ENCODE measurements around the gene C5orf24. TPM values are rescaled to one million over a fixed set of nuclear protein-coding genes. Genes with fewer than 3 reads are reported as not detected.
"Not testable (repeated sequence)": the region's sequence is repeated elsewhere in the genome, so short reads cannot be mapped to it uniquely, and the experiment has no call there.

The C5orf24 gene
- total RNA-seq, 5 donors from 2014 or later (not counting 1 experiment from before 2014, with no cell fraction given) = 23.0 to 34.9 (median 29.0) TPM

- Histone ChIP-seq H3K27ac (ENCODE audit: low read length) (no peak overlapping the region), H3K4me3 (ENCODE audit: control insufficient read depth in 1 of 2, extremely low read depth in 1 of 2, low read length in 1 of 2) (no peak overlapping the region), H3K9me3 (no peaks in the 10 kb centered on the region), H3K36me3 (ENCODE audit: control insufficient read depth in 2 of 2, extremely low read depth in 1 of 2, insufficient read depth in 1 of 2, low read length in 1 of 2) (peaks cover 5 to 34% of the 10 kb centered on the region in 2 donors), H3K27me3 (replicated peaks in 1 of 2; ENCODE audit: control insufficient read depth in 2 of 2, extremely low read depth in 1 of 2, insufficient read depth in 2 of 2, low read length in 1 of 2) (no peaks in the 10 kb centered on the region), H3K4me1 (ENCODE audit: control insufficient read depth in 1 of 2, extremely low read depth in 1 of 2, insufficient read depth in 2 of 2, low read length in 2 of 2) (no peaks in the 10 kb centered on the region)
- ChIA-PET POLR2A (interaction anchor here in 1 of 2 donors (0.6 kb wide), 1 partner anchor 172 kb away, joined by 4 read pairs; no protein-coding TSS in a partner anchor), CTCF (no interaction called here)
- Mint-ChIP-seq H3K9me3 (no peaks in the 10 kb centered on the region), H3K36me3 (peaks cover 31% of the 10 kb centered on the region), H3K4me3 (no peak overlapping the region), H3K4me1 (no peaks in the 10 kb centered on the region), H3K27ac (no peak overlapping the region), H3K27me3 (no peaks in the 10 kb centered on the region)
- no peak for DNase-seq
- WGBS (ENCODE audit: insufficient coverage) = no CpG with 5 or more reads among the region's 2 CpGs
- no peak for ATAC-seq (replicated peaks in 1 of 4)
These were observed 10.1 kb upstream of the C5orf24 start for GRCh38 chr5:134835623-134836022.

- Histone ChIP-seq H3K4me3 (ENCODE audit: control insufficient read depth in 1 of 2, extremely low read depth in 1 of 2, low read length in 1 of 2) (no peak overlapping the region), H3K4me1 (ENCODE audit: control insufficient read depth in 1 of 2, extremely low read depth in 1 of 2, insufficient read depth in 2 of 2, low read length in 2 of 2) (no peaks in the 10 kb centered on the region), H3K9me3 (no peaks in the 10 kb centered on the region), H3K27me3 (replicated peaks in 1 of 2; ENCODE audit: control insufficient read depth in 2 of 2, extremely low read depth in 1 of 2, insufficient read depth in 2 of 2, low read length in 1 of 2) (no peaks in the 10 kb centered on the region), H3K36me3 (ENCODE audit: control insufficient read depth in 2 of 2, extremely low read depth in 1 of 2, insufficient read depth in 1 of 2, low read length in 1 of 2) (peaks cover 5 to 34% of the 10 kb centered on the region in 2 donors), H3K27ac (ENCODE audit: low read length) (no peak overlapping the region)
- H3K36me3 Mint-ChIP-seq = peaks cover 31% of the 10 kb centered on the region
- H3K4me1 Mint-ChIP-seq = no peaks in the 10 kb centered on the region
- no peaks in the 10 kb centered on the region for H3K9me3 Mint-ChIP-seq
- no peak overlapping the region for H3K27ac Mint-ChIP-seq
- H3K4me3 Mint-ChIP-seq = no peak overlapping the region
- POLR2A ChIA-PET = interaction anchor here (0.6 kb wide), 4 partner anchors 10 to 126 kb away, joined by 3 to 5 read pairs (median 4); no protein-coding TSS in a partner anchor
- no CpG with 5 or more reads among the region's 3 CpGs for WGBS (ENCODE audit: insufficient coverage)
- CTCF ChIA-PET = interaction anchor here (0.6 to 0.7 kb wide), 4 partner anchors 15 to 551 kb away, joined by 3 to 7 read pairs (median 4); partner anchors contain the start of gene PCBD2 (in 1 of the 2)
- no peak for ATAC-seq (replicated peaks in 1 of 4)
- no peaks in the 10 kb centered on the region for H3K27me3 Mint-ChIP-seq
- no peak for DNase-seq
These were observed 8.1 kb upstream of the C5orf24 start for GRCh38 chr5:134837530-134838181.

- H3K27ac ChIP-seq (ENCODE audit: low read length); H3K4me3 Mint-ChIP-seq; H3K4me3 ChIP-seq (ENCODE audit: control insufficient read depth in 1 of 2, extremely low read depth in 1 of 2, low read length in 1 of 2); H3K9me3 Mint-ChIP-seq; H3K9me3 ChIP-seq; H3K27me3 Mint-ChIP-seq; H3K4me1 ChIP-seq (ENCODE audit: control insufficient read depth in 1 of 2, extremely low read depth in 1 of 2, insufficient read depth in 2 of 2, low read length in 2 of 2); POLR2A ChIA-PET; ATAC-seq (replicated peaks in 1 of 4); H3K27me3 ChIP-seq (replicated peaks in 1 of 2; ENCODE audit: control insufficient read depth in 2 of 2, extremely low read depth in 1 of 2, insufficient read depth in 2 of 2, low read length in 1 of 2); H3K27ac Mint-ChIP-seq; DNase-seq; H3K4me1 Mint-ChIP-seq: not testable (repeated sequence)
- CTCF ChIA-PET = interaction anchor here in 1 of 2 donors (0.6 kb wide), 1 partner anchor 67 kb away, joined by 3 read pairs; the partner anchor contains the start of gene PCBD2
- peaks cover 28% of the 10 kb centered on the region for H3K36me3 Mint-ChIP-seq
- peaks cover 5 to 28% of the 10 kb centered on the region in 2 donors for H3K36me3 ChIP-seq (ENCODE audit: control insufficient read depth in 2 of 2, extremely low read depth in 1 of 2, insufficient read depth in 1 of 2, low read length in 1 of 2)
- 97% methylated on average over 9 of the region's 9 CpGs for WGBS (ENCODE audit: insufficient coverage)
These were observed 7.4 kb upstream of the C5orf24 start for GRCh38 chr5:134838361-134838760.

GRCh38 chr5:134840811-134841210 lies 5.0 kb upstream of the C5orf24 start:
- Histone ChIP-seq H3K9me3 (no peaks in the 10 kb centered on the region), H3K4me1 (ENCODE audit: control insufficient read depth in 1 of 2, extremely low read depth in 1 of 2, insufficient read depth in 2 of 2, low read length in 2 of 2) (peaks cover 4 to 10% of the 10 kb centered on the region in 2 experiments), H3K4me3 (ENCODE audit: control insufficient read depth in 1 of 2, extremely low read depth in 1 of 2, low read length in 1 of 2) (no peak overlapping the region), H3K27me3 (replicated peaks in 1 of 2; ENCODE audit: control insufficient read depth in 2 of 2, extremely low read depth in 1 of 2, insufficient read depth in 2 of 2, low read length in 1 of 2) (no peaks in the 10 kb centered on the region), H3K36me3 (ENCODE audit: control insufficient read depth in 2 of 2, extremely low read depth in 1 of 2, insufficient read depth in 1 of 2, low read length in 1 of 2) (peaks cover 5 to 15% of the 10 kb centered on the region in 2 donors), H3K27ac (ENCODE audit: low read length) (no peak overlapping the region)
- DNase-seq (no peak), ATAC-seq (replicated peaks in 1 of 4) (no peak)
- Mint-ChIP-seq H3K36me3 (peaks cover 23% of the 10 kb centered on the region), H3K4me1 (peaks cover 9% of the 10 kb centered on the region in 3 donors), H3K4me3 (no peak overlapping the region), H3K27ac (peak overlapping the region in 1 of 2 donors; percentile 16), H3K9me3 (no peaks in the 10 kb centered on the region), H3K27me3 (no peaks in the 10 kb centered on the region)
- CTCF ChIA-PET = interaction anchor here in 1 of 2 donors (0.6 kb wide), 1 partner anchor 141 kb away, joined by 4 read pairs; no protein-coding TSS in a partner anchor
- 100% methylated on average over 1 of the region's 3 CpGs for WGBS (ENCODE audit: insufficient coverage)
- POLR2A ChIA-PET = no interaction called here

GRCh38 chr5:134844252-134844651 lies 1.5 kb upstream of the C5orf24 start:
- H3K9me3 Mint-ChIP-seq = no peaks in the 10 kb centered on the region
- H3K4me3 Mint-ChIP-seq = no peak overlapping the region
- H3K27ac ChIP-seq (ENCODE audit: low read length) = no peak overlapping the region
- ATAC-seq (replicated peaks in 1 of 4) (no peak), DNase-seq (no peak)
- H3K4me1 Mint-ChIP-seq = peaks cover 23 to 28% (median 25%) of the 10 kb centered on the region in 3 donors
- no peaks in the 10 kb centered on the region for H3K27me3 ChIP-seq (replicated peaks in 1 of 2; ENCODE audit: control insufficient read depth in 2 of 2, extremely low read depth in 1 of 2, insufficient read depth in 2 of 2, low read length in 1 of 2)
- peaks cover 0 to 18% of the 10 kb centered on the region in 2 donors for H3K36me3 ChIP-seq (ENCODE audit: control insufficient read depth in 2 of 2, extremely low read depth in 1 of 2, insufficient read depth in 1 of 2, low read length in 1 of 2)
- CTCF ChIA-PET = interaction anchor here in 1 of 2 donors (0.6 kb wide), 1 partner anchor 150 kb away, joined by 5 read pairs; no protein-coding TSS in a partner anchor
- no peaks in the 10 kb centered on the region for H3K9me3 ChIP-seq
- H3K27ac Mint-ChIP-seq = peak overlapping the region; percentile 3 to 19
- peaks cover 9% of the 10 kb centered on the region for H3K36me3 Mint-ChIP-seq
- POLR2A ChIA-PET = interaction anchor here in 1 of 2 donors (0.5 kb wide), 1 partner anchor 1500 kb away, joined by 3 read pairs; no protein-coding TSS in a partner anchor
- H3K4me1 ChIP-seq (ENCODE audit: control insufficient read depth in 1 of 2, extremely low read depth in 1 of 2, insufficient read depth in 2 of 2, low read length in 2 of 2) = peaks cover 8 to 29% of the 10 kb centered on the region in 2 experiments
- no peak overlapping the region for H3K4me3 ChIP-seq (ENCODE audit: control insufficient read depth in 1 of 2, extremely low read depth in 1 of 2, low read length in 1 of 2)
- no peaks in the 10 kb centered on the region for H3K27me3 Mint-ChIP-seq
- WGBS (ENCODE audit: insufficient coverage) = no CpG with 5 or more reads among the region's 1 CpG

GRCh38 chr5:134845335-134845851 lies 375 bp upstream of the C5orf24 start:
- 3% methylated on average over 8 of the region's 12 CpGs for WGBS (ENCODE audit: insufficient coverage)
- ChIA-PET CTCF (interaction anchor here in 1 of 2 donors (0.6 to 1.3 kb wide), 6 partner anchors 27 to 107 kb away, joined by 3 to 7 read pairs (median 4); partner anchors contain the start of genes CAMLG and PCBD2), POLR2A (interaction anchor here (0.6 to 1.1 kb wide), 7 partner anchors 8 to 84 kb away, joined by 3 to 10 read pairs (median 4); partner anchors contain the start of genes PCBD2 (in 1 of the 2) and TXNDC15 (in 1 of the 2))
- Mint-ChIP-seq H3K4me3 (peak overlapping the region; percentile 81 to 93 (median 92)), H3K27me3 (no peaks in the 10 kb centered on the region), H3K4me1 (peaks cover 27 to 34% (median 29%) of the 10 kb centered on the region in 3 donors), H3K36me3 (peaks cover 7% of the 10 kb centered on the region), H3K27ac (peak overlapping the region; percentile 96 to 97), H3K9me3 (no peaks in the 10 kb centered on the region)
- H3K9me3 ChIP-seq = no peaks in the 10 kb centered on the region
- H3K4me1 ChIP-seq (ENCODE audit: control insufficient read depth in 1 of 2, extremely low read depth in 1 of 2, insufficient read depth in 2 of 2, low read length in 2 of 2) = peaks cover 8 to 31% of the 10 kb centered on the region in 2 experiments
- no peaks in the 10 kb centered on the region for H3K27me3 ChIP-seq (replicated peaks in 1 of 2; ENCODE audit: control insufficient read depth in 2 of 2, extremely low read depth in 1 of 2, insufficient read depth in 2 of 2, low read length in 1 of 2)
- peaks cover 0 to 14% of the 10 kb centered on the region in 2 donors for H3K36me3 ChIP-seq (ENCODE audit: control insufficient read depth in 2 of 2, extremely low read depth in 1 of 2, insufficient read depth in 1 of 2, low read length in 1 of 2)
- H3K4me3 ChIP-seq (ENCODE audit: control insufficient read depth in 1 of 2, extremely low read depth in 1 of 2, low read length in 1 of 2) = peak overlapping the region; percentile 66 to 96
- H3K27ac ChIP-seq (ENCODE audit: low read length) = peak overlapping the region; percentile 85
- no peak for DNase-seq
- no peak for ATAC-seq (replicated peaks in 1 of 4)
